Fibroblast of lung (primary cell): ENCODE data around the gene NSG2. TPM values are rescaled to one million over a fixed set of nuclear protein-coding genes. Genes with fewer than 3 reads are reported as not detected.

ENCODE experiments used
- DNase-seq, 2 donors: peaks; one replicate each; pipeline versions ENCODE4 v3.0.0 to v3.0.0-alpha.2; 2010; ENCODE audit warnings: low read depth in 2 of 2
- H2AFZ ChIP-seq: 2 replicates; pipeline ENCODE4 v1.5.1; 2012; ENCODE audit warnings: low read length, control low read depth, inconsistent platforms
- H3K27ac ChIP-seq: 2 replicates; pipeline ENCODE4 v1.5.1; 2011; ENCODE audit warnings: low read length, control low read depth; ENCODE audit not compliant: insufficient read depth
- H3K27me3 ChIP-seq: 2 replicates; pipeline ENCODE4 v1.5.1; 2011; ENCODE audit warnings: mild to moderate bottlenecking, low read length; ENCODE audit not compliant: control insufficient read depth, insufficient read depth
- H3K36me3 ChIP-seq: 2 replicates; pipeline ENCODE4 v1.5.1; 2011; ENCODE audit warnings: low read length; ENCODE audit not compliant: control insufficient read depth, insufficient read depth
- H3K4me1 ChIP-seq: 2 replicates; pipeline ENCODE4 v1.5.1; 2011; ENCODE audit warnings: low read length; ENCODE audit not compliant: control insufficient read depth, insufficient read depth; ENCODE audit errors: extremely low read depth
- H3K4me2 ChIP-seq: 2 replicates; pipeline ENCODE4 v1.5.1; 2011; ENCODE audit warnings: low read length, control low read depth; ENCODE audit not compliant: insufficient read depth; ENCODE audit errors: extremely low read depth
- H3K4me3 ChIP-seq, 4 experiments: fragments of 200-600 bp in 1 of 4; sonication (generic) in 1 of 4; replicated peaks in 1 of 4; 2 replicates each; pipeline ENCODE4 v1.5.1; 2011 to 2016; ENCODE audit warnings: low read length in 4 of 4, low read depth in 3 of 4, mild to moderate bottlenecking in 3 of 4, control low read depth in 2 of 4, inconsistent platforms in 1 of 4, mixed read lengths in 1 of 4; ENCODE audit not compliant: insufficient read depth in 1 of 4; ENCODE audit errors: control extremely low read depth in 1 of 4
- H3K79me2 ChIP-seq: 2 replicates; pipeline ENCODE4 v1.5.1; 2012; ENCODE audit warnings: mild to moderate bottlenecking, low read length, inconsistent platforms; ENCODE audit not compliant: control insufficient read depth, insufficient read depth
- H3K9ac ChIP-seq: 2 replicates; pipeline ENCODE4 v1.5.1; 2011; ENCODE audit warnings: mild to moderate bottlenecking, low read length, control low read depth; ENCODE audit not compliant: insufficient read depth
- H3K9me3 ChIP-seq: 2 replicates; pipeline ENCODE4 v1.5.1; 2012; ENCODE audit warnings: low read depth, low read length; ENCODE audit not compliant: control insufficient read depth, insufficient read depth
- H4K20me1 ChIP-seq: 2 replicates; pipeline ENCODE4 v1.5.1; 2011; ENCODE audit warnings: low read length; ENCODE audit not compliant: control insufficient read depth, insufficient read depth; ENCODE audit errors: extremely low read depth
- EZH2 ChIP-seq: IDR thresholded peaks from 2 replicates; pipeline ENCODE4 v1.5.1; 2012; ENCODE audit warnings: low read length, control low read depth, mild to moderate bottlenecking; ENCODE audit errors: missing control alignments
- polyA plus RNA-seq, 2 donors: library from polyadenylated mRNA; depleted of rRNA in 1 of 2; stranded (reverse) in 1 of 2; unstranded in 1 of 2; fragments of >200 nt; gene quantifications; 2 replicates each; pipeline ENCODE4 v1.2.1, GENCODE V29; 2011 to 2012; ENCODE audit warnings: missing spikeins in 1 of 2
- total RNA-seq: library from RNA; depleted of rRNA; stranded (reverse); fragments of >200 nt; gene quantifications from 2 replicates; pipeline ENCODE4 v1.2.1, GENCODE V29; 2014
- TF ChIP-seq, protein P1 (sequence below), 2 donors: IDR thresholded peaks in 1 of 2; conservative IDR thresholded peaks in 1 of 2; 1 replicate in 1 of 2; 2 replicates in 1 of 2; pipeline ENCODE4 v1.5.1; 2011 to 2012; ENCODE audit warnings: low read length in 2 of 2, control low read depth in 1 of 2, inconsistent platforms in 1 of 2, low read depth in 1 of 2, mild to moderate bottlenecking in 1 of 2

The NSG2 gene
- total and polyA plus RNA-seq, 2 donors (not counting 1 experiment from before 2014, with no cell fraction given): not detected

DNA sequence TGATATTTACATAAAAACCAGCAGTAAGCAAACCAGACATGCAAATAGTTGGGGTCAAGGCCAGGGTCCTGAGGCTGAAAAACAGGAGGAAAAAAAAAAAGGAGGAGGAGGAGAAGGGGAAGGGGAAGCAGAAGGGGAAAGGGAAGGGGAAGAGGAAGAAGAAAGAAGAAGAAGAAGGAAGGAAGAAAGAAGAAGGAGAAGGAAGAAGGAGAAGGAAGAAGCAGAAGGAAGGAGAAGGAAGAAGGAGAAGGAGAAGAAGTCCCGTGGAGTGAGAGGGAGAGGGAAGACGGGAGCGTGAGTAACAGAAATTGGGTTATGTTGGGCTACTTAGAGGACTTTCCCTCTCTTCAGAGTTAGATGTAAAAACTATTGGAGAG is 24.6 kb upstream of the NSG2 start:
- no peaks in the 10 kb centered on the region for H4K20me1 ChIP-seq
- H3K9me3 ChIP-seq: no peaks in the 10 kb centered on the region
- DNase-seq: no peak
- TF ChIP-seq EZH2: no peak
- TF ChIP-seq, protein P1, sequence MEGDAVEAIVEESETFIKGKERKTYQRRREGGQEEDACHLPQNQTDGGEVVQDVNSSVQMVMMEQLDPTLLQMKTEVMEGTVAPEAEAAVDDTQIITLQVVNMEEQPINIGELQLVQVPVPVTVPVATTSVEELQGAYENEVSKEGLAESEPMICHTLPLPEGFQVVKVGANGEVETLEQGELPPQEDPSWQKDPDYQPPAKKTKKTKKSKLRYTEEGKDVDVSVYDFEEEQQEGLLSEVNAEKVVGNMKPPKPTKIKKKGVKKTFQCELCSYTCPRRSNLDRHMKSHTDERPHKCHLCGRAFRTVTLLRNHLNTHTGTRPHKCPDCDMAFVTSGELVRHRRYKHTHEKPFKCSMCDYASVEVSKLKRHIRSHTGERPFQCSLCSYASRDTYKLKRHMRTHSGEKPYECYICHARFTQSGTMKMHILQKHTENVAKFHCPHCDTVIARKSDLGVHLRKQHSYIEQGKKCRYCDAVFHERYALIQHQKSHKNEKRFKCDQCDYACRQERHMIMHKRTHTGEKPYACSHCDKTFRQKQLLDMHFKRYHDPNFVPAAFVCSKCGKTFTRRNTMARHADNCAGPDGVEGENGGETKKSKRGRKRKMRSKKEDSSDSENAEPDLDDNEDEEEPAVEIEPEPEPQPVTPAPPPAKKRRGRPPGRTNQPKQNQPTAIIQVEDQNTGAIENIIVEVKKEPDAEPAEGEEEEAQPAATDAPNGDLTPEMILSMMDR (conservative IDR thresholded peaks at IDR 0.05 in 1 of 2, IDR thresholded peaks at IDR 0.05 in 1 of 2; ENCODE audit: low read depth in 1 of 2, low read length in 2 of 2): no peak
- no peaks in the 10 kb centered on the region for H3K27me3 ChIP-seq
- no peak overlapping the region for H3K4me3 ChIP-seq
- no peak overlapping the region for H3K27ac ChIP-seq
- H3K9ac ChIP-seq: no peak overlapping the region
- no peak overlapping the region for H3K4me2 ChIP-seq
- H3K4me1 ChIP-seq: no peaks in the 10 kb centered on the region
- no peaks in the 10 kb centered on the region for H3K79me2 ChIP-seq
- H3K36me3 ChIP-seq: no peaks in the 10 kb centered on the region
- H2AFZ ChIP-seq: no peak overlapping the region

DNA sequence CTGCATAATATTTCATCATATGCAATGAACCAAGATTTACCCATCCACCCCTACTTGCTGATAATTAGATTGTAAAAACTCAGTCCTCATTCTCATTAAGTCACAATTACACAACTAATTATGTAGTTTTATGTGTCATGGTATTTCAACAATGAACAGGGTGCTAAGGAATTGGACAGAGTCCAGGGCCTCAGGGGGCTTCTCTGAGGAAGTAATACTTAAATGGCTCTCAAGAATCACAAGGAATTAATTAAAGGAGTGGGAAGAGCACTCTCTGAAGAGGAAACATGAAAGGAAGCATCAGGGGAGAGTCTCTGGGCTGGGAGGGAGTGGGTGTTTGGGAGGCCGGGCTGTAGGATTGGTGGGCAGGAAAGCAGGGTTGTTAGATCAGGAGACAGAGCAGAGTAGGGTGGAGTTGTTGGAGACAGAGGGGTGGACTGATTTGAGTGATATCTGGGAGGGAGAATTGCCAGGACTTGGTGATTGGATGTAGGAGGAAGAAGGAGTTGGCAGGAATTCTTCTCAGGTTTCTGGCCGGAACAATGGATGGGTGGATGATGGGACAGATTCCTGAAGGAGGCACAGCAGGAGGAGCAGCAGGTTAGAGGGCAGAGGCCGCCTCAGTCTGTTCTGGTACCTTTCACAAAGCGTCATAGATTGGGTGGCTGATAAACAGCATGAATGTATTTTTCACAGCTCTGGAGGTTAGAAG is 23.0 kb upstream of the NSG2 start:
- no peaks in the 10 kb centered on the region for H3K36me3 ChIP-seq
- no peak overlapping the region for H3K4me3 ChIP-seq
- no peaks in the 10 kb centered on the region for H3K27me3 ChIP-seq
- H2AFZ ChIP-seq: no peak overlapping the region
- H3K9me3 ChIP-seq: no peaks in the 10 kb centered on the region
- TF ChIP-seq, protein P1 (conservative IDR thresholded peaks at IDR 0.05 in 1 of 2, IDR thresholded peaks at IDR 0.05 in 1 of 2; ENCODE audit: low read depth in 1 of 2, low read length in 2 of 2): no peak
- no peak for TF ChIP-seq EZH2
- H3K27ac ChIP-seq: no peak overlapping the region
- no peak overlapping the region for H3K9ac ChIP-seq
- DNase-seq: no peak
- H3K4me1 ChIP-seq: no peaks in the 10 kb centered on the region
- H3K79me2 ChIP-seq: no peaks in the 10 kb centered on the region
- no peak overlapping the region for H3K4me2 ChIP-seq
- no peaks in the 10 kb centered on the region for H4K20me1 ChIP-seq

GRCh38 chr5:174030286-174030685 is 15.2 kb upstream of the NSG2 start:
- Histone ChIP-seq H3K27ac (no peak overlapping the region), H3K27me3 (no peaks in the 10 kb centered on the region), H4K20me1 (no peaks in the 10 kb centered on the region), H3K4me3 (no peak overlapping the region), H3K4me1 (no peaks in the 10 kb centered on the region), H3K4me2 (no peak overlapping the region), H3K9ac (no peak overlapping the region), H3K79me2 (no peaks in the 10 kb centered on the region), H2AFZ (no peak overlapping the region), H3K36me3 (no peaks in the 10 kb centered on the region), H3K9me3 (no peaks in the 10 kb centered on the region)
- TF ChIP-seq, protein P1 (conservative IDR thresholded peaks at IDR 0.05 in 1 of 2, IDR thresholded peaks at IDR 0.05 in 1 of 2; ENCODE audit: low read depth in 1 of 2, low read length in 2 of 2): no peak
- TF ChIP-seq EZH2: no peak
- no peak for DNase-seq
